ENCODE data around the gene PCIF1.

GRCh38 chr20:45968801-45969711, 34.6 kb downstream of the PCIF1 start:
- TF ChIP-seq POLR2AphosphoS5 (IDR thresholded peaks at IDR 0.05): no peak
- TF ChIP-seq CTCF (IDR thresholded peaks at IDR 0.05): peak in 1 of 4 experiments; percentile 8
